GM19328 (cell line): ENCODE results near the gene SLC7A5.
"Not testable (repeated sequence)": the region's sequence is repeated elsewhere in the genome, so short reads cannot be mapped to it uniquely, and the experiment has no call there.

Experiments used
- ATAC-seq: cut with Tn5 transposase; IDR thresholded peaks from one replicate; pipeline ENCODE4 v1.9.1; 2021; ENCODE audit warnings: mild to moderate bottlenecking, moderate library complexity; ENCODE audit not compliant: unreplicated experiment

The SLC7A5 gene

DNA sequence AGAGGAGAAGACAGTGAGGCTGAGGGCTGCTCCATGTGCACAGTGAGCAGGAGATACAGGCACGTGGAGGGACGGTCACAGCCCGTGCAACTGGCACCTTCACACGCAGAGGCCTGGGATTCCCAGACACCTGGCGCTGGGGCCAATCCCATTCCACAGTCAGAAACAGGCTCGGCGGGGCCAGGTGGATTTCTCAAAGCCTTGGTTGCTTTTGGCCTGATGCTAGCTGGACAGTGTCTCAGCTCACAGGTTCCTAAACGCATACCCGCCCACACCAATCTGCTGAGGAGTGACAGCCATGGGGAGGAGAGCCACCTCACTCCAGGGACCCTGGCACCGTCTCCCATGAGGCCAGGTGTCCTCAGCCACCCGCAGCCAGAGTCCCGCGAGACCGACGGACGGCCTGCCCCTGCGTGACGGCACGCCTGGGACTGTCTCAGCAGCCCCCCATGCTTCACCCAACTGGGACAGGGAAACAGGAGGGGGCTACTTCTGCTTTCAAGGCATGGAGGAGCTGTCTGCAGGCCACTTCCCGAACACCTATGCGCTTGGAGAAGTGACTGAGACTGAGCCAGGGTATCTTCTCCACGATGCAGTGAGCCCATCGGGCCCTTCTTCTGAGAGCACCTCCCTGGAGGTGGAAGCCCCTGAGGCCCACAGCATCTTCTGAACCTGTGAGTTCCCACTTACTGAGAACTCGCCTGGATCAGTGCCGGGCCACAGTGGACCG is 6.5 kb downstream of the SLC7A5 start:
- not testable (repeated sequence) for ATAC-seq

DNA sequence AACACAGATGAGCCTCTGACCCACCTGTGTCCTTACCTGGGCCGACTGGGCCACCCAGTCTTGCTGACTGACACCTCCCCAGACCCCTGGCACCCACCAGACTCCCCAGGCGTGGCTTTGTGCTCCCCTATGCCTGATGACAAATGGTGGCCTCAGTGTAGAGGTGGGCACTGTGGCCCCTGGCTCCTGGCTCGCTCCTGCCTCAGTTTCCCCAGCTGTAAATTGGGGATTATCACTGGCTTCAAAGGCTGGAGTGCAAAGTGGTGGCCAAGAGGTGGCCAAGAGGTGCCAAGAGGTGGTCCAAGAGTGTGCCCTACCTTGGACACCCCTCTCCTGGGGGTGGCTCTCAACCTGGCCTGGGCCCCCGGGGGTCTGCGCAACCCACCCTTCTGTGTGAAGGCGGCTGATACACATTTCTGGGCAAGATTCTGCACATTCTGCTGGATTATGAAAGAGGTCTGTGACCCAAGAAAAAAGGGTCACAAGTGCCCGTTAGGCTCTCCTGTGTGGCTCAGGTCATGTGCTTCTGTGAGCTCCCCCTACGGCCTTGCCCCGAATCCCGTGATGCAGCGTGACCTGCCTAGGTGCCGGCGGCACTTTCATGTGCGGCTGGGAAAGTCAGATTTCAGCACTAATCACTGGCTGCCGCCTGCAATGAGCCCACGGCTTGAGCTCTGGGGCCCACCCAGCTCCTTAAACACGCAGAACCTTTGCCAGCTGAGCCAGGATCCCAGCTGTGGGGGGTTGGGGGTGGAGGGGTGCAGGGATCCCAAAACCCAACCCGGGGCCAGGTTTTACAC is 7.8 kb downstream of the SLC7A5 start:
- ATAC-seq = not testable (repeated sequence)

- no peak for ATAC-seq
Observed at GRCh38 chr16:87860553-87861299, 8.6 kb downstream of the SLC7A5 start.

DNA sequence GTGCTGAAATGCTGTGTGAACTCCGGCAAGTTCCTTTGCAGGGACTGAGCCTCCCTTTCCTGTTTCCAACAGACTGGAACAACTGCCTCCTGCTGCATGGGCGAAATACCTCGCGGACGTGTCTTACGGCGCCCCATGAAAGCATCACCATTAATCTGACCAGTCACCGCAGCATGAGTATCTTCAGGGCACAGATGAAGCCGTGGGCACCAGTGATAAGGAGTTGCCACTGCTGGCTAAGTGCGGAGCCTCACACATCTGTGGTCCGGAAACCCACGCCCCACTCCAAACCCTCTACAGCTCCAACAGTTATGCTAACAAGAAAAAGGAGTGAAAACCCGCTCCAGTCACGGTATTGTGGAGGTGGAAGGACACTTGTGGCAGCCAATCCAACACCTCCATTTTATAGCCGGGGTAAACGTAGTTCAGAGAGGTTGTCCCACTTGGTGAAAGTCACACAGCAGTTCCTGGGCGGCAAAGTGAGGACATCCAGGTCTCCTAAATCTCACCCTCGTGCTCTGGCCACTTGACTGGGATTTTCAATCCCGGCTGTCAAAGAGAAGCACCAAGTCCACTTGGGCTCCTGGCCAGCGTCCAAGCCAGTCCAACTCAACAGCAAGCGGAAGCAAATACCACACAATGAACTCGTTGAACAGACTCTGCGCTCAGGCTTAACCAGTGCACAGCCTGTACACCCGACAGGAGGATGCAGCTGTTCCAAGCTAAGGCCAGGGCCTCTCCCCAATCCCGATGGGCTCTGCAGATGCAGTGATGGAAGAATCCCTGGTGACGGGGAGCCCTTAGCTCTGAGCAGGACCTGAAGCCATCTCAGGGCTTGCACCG is 10.9 kb downstream of the SLC7A5 start:
- not testable (repeated sequence) for ATAC-seq

GRCh38 chr16:87856791-87857228 is 12.5 kb downstream of the SLC7A5 start:
- ATAC-seq = no peak

- no peak for ATAC-seq
Observed at GRCh38 chr16:87855852-87856715, 13.2 kb downstream of the SLC7A5 start.

- no peak for ATAC-seq
Observed at GRCh38 chr16:87854907-87855683, 14.2 kb downstream of the SLC7A5 start.

DNA sequence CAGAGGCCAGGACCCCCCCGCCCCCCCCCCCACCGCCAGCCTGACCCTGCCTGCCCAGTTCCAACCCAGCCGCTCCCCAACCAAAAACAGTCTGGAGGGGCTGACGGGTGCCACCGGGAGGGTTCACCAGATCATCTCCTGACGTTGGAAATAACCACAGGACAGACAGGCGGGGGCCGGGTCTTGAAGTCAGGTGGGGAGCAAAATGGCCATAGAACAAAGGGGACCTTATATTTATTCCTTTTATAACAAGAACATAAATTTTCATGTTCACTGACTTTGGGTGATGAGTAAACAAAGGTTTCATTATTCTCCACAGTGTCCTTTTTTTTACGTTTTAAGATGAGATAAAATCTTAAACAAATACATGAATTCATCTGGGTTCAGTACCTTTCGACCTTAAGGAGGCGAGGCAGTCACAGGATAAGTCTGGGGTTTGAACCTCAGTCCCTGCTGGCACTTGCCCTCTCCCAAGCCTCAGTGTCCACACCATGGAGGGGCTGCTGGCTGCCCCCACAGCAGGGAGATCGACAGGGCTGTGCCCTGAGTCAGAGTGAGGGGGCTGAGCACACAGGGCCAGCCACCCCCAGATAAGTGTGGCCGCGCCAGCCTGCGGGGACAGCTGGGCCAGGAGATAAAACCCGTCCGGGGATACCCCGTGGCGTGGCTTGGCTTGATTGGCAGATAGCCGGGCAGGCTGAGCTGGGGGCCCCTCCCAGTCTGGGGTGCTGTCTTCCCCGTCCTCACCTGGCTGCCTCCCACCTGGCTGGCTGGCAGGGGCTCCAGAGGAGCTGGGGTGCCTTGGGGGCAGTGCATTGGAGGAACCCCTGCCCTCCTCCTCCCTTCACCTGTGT is 15.0 kb downstream of the SLC7A5 start:
- ATAC-seq = no peak

DNA sequence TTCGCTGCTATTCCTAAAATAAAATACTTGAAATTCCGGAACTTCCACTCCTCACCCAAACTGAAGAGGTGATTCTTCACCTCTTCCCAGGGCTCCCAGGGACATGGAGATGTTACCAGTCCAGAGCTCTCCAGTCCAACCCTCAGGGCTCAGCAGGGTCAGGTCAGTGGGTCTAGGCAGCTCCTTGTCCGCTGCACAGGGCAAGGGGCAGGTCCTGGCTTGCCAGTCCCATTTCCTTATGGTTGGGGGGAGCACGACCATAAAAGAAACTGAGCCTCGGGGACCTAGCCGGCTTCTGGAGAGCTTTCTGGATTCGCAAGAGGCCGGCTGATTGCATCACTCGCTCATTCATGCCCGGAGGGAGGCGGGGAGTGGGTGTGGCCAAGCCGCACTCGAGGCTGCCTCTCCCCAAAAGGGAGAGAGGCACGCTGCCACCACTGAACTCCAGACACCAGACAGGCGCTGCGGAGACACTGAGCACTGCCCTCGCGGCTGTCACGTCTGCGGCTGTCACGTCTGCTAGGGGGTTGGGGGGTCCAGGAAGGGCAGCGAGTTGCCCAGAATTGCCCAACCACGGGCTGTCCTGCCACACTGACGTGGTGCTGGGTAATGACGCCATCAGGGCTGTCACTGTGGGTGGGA is 15.8 kb downstream of the SLC7A5 start:
- no peak for ATAC-seq

- no peak for ATAC-seq
Observed at GRCh38 chr16:87851601-87852000, 17.7 kb downstream of the SLC7A5 start.

- no peak for ATAC-seq
Observed at GRCh38 chr16:87851141-87851587, 18.1 kb downstream of the SLC7A5 start.

DNA sequence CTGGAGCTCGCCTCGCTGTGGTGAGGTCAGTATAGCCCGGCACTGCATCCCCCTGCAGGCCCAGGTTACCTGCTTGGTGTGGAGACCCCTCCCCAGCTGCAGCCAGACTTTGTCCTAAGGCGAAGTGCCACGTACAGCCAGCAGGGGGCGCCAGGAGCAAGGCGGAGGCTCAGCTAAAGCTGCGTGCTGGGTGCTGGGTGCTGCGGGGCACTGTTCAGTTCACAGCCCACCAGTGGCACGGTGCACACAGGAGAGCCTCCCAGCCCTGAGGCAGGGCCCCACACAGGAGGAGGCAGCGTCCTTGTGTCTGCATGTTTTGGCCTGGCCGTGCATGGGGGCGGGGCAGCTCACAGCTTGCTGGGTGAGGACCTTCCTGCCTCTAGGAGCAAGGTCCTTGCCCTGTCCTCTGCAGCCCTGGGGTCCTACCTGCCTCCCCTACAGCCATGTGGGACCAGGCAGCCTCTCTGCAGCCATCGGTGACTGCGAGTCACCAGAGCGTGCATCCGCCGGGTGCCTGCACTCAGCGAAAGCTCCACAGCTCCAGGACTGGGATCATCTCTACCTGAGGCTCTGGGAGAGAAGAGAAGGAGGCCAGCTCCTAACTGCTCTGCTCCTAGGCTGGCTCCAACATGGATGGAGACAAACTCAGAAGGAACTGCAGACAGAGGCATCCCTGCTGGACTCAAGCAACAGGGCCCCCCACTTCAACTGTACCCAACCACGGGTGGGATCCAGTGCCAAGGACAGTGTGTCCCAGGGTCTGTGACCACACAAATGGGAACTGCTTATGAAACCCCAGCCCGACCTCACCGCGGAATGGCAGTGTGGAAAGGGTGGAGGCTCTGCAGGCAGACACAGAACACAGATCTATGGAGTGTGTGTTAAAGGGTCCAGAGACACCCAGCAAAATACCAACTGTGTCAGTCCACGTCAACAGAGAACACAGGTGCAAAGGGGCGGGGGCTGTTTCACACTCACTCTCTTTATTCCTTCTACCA is 19.0 kb downstream of the SLC7A5 start:
- no peak for ATAC-seq

- ATAC-seq = no peak
Observed at GRCh38 chr16:87849419-87850008, 19.8 kb downstream of the SLC7A5 start.

- no peak for ATAC-seq
Observed at GRCh38 chr16:87848676-87849345, 20.5 kb downstream of the SLC7A5 start.
